Islet of Langerhans (tissue), 1 donor: ENCODE results near the gene THSD4.
"Not testable (repeated sequence)": the region's sequence is repeated elsewhere in the genome, so short reads cannot be mapped to it uniquely, and the experiment has no call there.

Experiments
- FAIRE-seq: peaks from one replicate; lab custom pipeline; 2011; peaks lifted over from hg19 to GRCh38; lab: Jason Lieb, UNC

Gene THSD4

GRCh38 chr15:71660501-71660900 lies 545.2 kb downstream of the THSD4 start:
- FAIRE-seq, result no peak

GRCh38 chr15:71662306-71662705 lies 547.0 kb downstream of the THSD4 start:
- no peak for FAIRE-seq

GRCh38 chr15:71664622-71665021 lies 549.4 kb downstream of the THSD4 start:
- FAIRE-seq, result no peak

- no peak for FAIRE-seq
Measured at GRCh38 chr15:71666763-71667620, 551.7 kb downstream of the THSD4 start.

- no peak for FAIRE-seq
Measured at GRCh38 chr15:71669688-71670087, 554.4 kb downstream of the THSD4 start.

- not testable (repeated sequence) for FAIRE-seq
Measured at GRCh38 chr15:71670222-71670621, 555.0 kb downstream of the THSD4 start.

- FAIRE-seq, result no peak
Measured at GRCh38 chr15:71674354-71674753, 559.1 kb downstream of the THSD4 start.

GRCh38 chr15:71677352-71677751 lies 562.1 kb downstream of the THSD4 start:
- no peak for FAIRE-seq

- FAIRE-seq, result no peak
Measured at GRCh38 chr15:71677766-71678165, 562.5 kb downstream of the THSD4 start.

- FAIRE-seq, result no peak
Measured at GRCh38 chr15:71678191-71678590, 562.9 kb downstream of the THSD4 start.

- no peak for FAIRE-seq
Measured at GRCh38 chr15:71678605-71679004, 563.3 kb downstream of the THSD4 start.

- no peak for FAIRE-seq
Measured at GRCh38 chr15:71679223-71679792, 564.0 kb downstream of the THSD4 start.

- no peak for FAIRE-seq
Measured at GRCh38 chr15:71679793-71680353, 564.6 kb downstream of the THSD4 start.

- no peak for FAIRE-seq
Measured at GRCh38 chr15:71682001-71682400, 566.7 kb downstream of the THSD4 start.

GRCh38 chr15:71683411-71684274 lies 568.4 kb downstream of the THSD4 start:
- no peak for FAIRE-seq

- no peak for FAIRE-seq
Measured at GRCh38 chr15:71685420-71685993, 570.2 kb downstream of the THSD4 start.

- FAIRE-seq, result no peak
Measured at GRCh38 chr15:71686221-71687050, 571.2 kb downstream of the THSD4 start.

GRCh38 chr15:71687902-71688508 lies 572.7 kb downstream of the THSD4 start:
- no peak for FAIRE-seq

GRCh38 chr15:71688509-71689094 lies 573.3 kb downstream of the THSD4 start:
- no peak for FAIRE-seq

- FAIRE-seq, result no peak
Measured at GRCh38 chr15:71691081-71691457, 575.8 kb downstream of the THSD4 start.
